LNCAP (cell line): ENCODE results near the gene GMIP.
A peak's percentile ranks its signal among the peaks of the same experiment; 100 is the strongest.

Experiments used
- TF ChIP-seq, protein P1 (sequence below): fragments of 450-650 bp; IDR thresholded peaks from 2 replicates; pipeline ENCODE4 v1.5.1; 2017; ENCODE audit warnings: mild to moderate bottlenecking

Gene GMIP

DNA sequence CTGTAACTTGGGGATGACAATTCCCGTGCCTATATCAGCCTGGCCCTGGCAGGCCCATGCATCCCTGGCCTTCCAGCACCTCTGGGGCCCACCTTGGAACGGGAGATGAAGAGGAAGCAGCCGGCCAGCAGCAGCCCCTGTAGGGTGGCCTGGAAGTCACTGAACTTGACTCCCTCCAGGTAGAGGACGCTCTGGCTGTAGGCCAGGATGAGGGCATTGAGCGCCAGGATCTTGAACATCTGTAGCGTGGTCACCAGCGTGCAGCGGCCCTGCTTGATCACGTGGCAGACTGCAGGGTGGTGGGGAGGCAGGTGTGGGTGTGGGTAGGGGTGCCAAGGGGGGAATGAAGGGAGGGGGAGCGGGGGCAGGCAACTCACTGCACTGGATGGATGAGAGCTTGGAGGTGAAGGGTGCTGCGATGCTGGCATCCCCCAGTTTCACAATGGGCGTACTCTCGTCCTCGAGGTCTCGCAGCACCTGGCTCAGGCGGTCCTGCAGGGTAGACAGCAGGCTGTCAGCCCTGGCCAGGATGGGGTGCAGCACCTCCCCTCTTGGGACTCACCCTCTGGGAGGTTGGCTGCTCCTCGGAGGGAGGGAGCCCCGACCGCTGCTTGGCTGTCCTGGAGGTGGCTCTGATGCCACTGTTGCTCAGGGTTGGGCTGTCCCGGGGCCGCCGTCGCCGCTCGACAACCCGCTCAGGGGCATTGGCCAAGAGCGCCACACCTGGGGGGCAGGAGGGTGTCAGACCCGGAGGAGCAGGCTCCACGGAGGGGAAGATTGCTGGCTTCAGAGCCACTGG, 3.8 kb upstream of the GMIP start:
- TF ChIP-seq, protein P1, sequence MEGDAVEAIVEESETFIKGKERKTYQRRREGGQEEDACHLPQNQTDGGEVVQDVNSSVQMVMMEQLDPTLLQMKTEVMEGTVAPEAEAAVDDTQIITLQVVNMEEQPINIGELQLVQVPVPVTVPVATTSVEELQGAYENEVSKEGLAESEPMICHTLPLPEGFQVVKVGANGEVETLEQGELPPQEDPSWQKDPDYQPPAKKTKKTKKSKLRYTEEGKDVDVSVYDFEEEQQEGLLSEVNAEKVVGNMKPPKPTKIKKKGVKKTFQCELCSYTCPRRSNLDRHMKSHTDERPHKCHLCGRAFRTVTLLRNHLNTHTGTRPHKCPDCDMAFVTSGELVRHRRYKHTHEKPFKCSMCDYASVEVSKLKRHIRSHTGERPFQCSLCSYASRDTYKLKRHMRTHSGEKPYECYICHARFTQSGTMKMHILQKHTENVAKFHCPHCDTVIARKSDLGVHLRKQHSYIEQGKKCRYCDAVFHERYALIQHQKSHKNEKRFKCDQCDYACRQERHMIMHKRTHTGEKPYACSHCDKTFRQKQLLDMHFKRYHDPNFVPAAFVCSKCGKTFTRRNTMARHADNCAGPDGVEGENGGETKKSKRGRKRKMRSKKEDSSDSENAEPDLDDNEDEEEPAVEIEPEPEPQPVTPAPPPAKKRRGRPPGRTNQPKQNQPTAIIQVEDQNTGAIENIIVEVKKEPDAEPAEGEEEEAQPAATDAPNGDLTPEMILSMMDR: no peak

DNA sequence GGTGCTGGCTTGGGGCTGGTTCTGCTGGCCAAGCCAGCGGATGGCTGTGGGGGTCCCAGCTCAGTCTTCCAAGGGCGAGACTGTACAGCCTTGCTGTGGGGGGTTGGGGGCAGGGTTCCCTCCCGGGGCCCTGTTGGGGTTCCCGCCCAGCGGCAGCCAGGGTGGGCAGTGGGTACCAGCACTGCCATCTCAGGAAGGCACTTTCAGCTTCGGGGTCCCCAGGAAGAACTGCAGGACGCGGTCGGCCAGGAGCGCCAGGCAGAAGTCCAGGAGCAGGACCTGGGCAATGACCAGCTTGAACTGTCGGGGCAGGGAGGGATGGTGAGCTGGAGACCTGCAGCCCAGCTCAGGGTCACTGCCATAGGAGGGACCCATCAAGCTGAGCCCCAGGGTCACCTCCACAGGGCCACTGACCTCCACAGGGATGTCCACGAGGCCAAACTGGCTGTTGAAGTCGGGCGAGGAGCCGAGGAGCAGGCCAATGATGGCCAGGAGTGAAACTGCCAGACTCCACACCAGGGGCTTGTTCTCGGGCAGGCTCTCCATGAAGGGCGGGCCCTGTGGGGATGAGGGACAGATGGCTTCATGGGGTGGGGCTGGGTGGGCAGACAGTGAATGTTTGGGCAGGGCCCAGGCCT, 1.9 kb upstream of the GMIP start:
- TF ChIP-seq, protein P1: no peak

DNA sequence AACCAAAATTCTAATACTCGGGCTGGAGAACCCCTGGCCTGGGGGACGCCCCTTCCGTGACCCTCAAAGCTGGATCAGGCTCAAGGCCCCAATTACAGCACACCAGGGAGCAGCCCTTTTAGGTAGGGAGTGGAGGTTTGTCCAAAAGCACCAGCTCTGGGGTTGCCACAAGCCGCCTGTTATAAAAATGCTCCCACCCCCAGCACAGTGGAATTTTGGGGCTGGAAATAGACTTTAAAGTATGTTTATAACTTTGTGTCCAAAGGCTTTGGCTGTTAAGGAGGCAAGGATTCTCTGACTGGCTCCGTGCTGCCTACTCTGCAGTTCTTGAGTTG, 564 bp upstream of the GMIP start:
- TF ChIP-seq, protein P1: 0 out of 2 replicates have a peak, but pooled peaks have one; percentile 41

DNA sequence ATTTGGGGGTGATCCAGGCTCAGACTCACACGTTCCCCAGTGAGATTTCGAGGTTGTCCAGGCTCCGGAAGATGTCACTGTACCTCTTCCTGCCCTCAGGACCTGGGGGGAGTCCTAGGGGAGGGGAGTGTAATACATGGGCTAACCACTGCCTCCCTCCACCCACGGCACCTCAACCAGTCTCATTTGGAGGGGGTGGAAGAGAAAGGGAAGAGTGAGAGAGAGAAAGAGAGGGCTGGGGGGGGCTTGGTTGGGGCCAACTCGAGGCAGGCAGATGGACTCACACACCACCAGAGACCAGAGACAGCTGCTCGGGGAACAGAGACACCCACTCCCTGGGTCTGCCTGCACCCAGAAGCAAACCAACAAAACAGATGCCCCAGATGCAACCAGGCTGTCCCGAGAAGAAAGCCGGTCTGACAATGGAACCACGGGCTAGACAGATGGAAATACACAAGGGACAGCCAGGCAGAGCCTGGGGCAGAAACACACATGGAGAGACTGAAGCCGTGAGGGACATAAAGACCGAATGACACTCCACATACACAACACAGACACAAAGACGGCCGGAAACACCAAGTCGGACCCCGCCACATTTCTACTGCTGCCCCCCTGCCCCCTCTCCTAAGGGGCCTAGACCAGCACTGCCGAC, 825 bp downstream of the GMIP start:
- TF ChIP-seq, protein P1: no peak

DNA sequence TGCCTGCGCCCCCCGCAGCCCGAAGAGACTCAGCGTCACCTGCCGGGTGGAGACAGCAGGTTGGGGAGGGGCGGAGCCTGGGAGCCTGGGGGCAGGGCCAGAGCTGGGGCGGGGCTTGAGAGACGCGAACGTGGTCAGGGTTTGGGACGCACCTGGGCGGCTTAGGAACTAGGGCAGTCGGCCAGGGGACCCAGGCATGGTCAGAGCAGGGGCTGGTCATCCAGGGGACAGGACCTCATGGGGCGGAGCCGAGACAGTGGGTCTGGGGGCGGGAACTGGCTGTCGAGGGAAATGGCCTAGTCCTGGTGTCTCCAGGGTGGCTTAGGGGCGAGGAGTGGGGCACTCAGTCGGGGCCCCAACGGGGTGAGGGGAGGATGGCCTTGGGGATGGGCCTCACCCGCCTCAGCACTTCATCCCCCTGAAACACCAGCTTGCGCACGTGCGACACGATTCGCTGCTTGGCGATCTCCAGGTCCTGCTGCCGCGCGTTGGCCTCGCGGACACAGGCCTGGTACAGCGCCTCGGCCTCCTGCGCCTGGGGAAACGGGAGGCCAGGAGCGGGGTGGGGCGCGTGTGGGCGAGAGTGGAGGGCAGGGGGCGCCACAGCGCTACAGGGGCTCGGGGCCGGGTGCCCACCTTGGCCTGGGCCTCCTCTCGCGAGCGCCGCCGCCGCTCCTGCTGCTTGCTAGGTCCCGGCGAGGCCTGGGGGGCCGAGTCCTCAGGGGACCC, 5.8 kb downstream of the GMIP start:
- TF ChIP-seq, protein P1: no peak

DNA sequence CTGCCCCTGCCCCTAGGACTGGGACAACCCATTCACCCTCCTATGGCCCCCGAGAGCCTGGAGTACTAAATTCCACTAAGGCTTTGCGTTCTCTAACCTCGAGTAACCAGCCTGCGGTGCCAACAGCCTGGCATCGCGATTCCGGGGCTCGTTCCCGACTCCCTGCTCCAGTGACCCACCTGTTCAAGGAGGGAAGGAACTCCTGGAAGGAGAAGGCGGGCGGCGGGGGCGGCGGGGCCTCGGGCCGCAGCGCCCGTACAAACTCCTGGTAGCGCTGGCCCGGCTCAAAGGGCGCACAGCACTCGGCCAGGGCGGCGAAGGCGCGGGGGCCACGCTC, 6.3 kb downstream of the GMIP start:
- TF ChIP-seq, protein P1: no peak

DNA sequence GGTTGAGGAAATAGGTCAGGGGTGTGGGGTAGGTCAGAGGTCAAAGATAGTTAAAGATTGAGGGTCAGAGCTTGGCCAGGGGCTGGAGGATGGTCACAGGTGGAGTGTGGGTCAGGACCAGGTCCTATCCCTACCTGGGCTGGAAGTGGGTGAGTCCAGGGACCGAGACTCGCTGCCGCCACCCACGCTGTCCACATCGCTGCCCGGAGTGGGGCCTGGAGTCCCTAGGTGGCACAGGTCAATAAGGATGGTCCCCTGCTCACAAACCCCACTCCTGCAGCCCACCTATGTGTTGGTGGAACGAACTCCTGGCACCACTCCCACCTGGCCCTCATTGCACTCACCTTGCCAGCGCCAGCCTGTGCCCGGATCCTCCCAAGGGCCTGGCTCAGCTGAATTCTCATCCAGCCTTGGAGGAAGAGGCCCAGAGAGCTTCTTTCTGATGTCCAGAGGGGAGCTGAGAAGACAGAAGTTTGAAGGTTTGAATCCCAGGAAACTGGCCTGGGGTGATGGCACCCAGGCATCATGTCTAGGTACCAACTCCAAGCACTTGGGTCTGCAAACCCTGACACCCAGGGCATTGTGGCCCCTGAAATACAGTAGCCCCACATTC, 6.8 kb downstream of the GMIP start:
- TF ChIP-seq, protein P1: no peak
